Thyroid gland (tissue), 4 donors: ENCODE results near the gene VSIG10. TPM values are rescaled to one million over a fixed set of nuclear protein-coding genes. Genes with fewer than 3 reads are reported as not detected.
"Not testable (repeated sequence)": the region's sequence is repeated elsewhere in the genome, so short reads cannot be mapped to it uniquely, and the experiment has no call there.

Experiments used
- DNase-seq, 2 donors: peaks; one replicate each; pipeline ENCODE4 v3.0.0-alpha.2; 2019
- H3K27ac ChIP-seq, 3 donors: fragments of 200-600 bp; sonication (generic); 1 replicate in 2 of 3; 2 replicates in 1 of 3; pipeline ENCODE4 v1.5.1; 2016 to 2019; ENCODE audit warnings: mild to moderate bottlenecking in 1 of 3, moderate library complexity in 1 of 3
- H3K27me3 ChIP-seq: fragments of 200-600 bp; sonication (generic); one replicate; pipeline ENCODE4 v1.5.1; 2019
- H3K36me3 ChIP-seq, 2 donors: fragments of 200-600 bp; sonication (generic); one replicate each; pipeline ENCODE4 v1.5.1; 2016 to 2019
- H3K4me1 ChIP-seq, 2 donors: fragments of 200-600 bp; sonication (generic); one replicate each; pipeline ENCODE4 v1.5.1; 2017 to 2019
- H3K4me3 ChIP-seq, 3 donors: fragments of 200-600 bp; sonication (generic); replicated peaks in 1 of 3; 1 replicate in 2 of 3; 2 replicates in 1 of 3; pipeline ENCODE4 v1.5.1; 2016; ENCODE audit warnings: mild to moderate bottlenecking in 1 of 3
- H3K9me3 ChIP-seq: fragments of 200-600 bp; sonication (generic); one replicate; pipeline ENCODE4 v1.5.1; 2017
- POLR2A ChIP-seq, 2 donors: fragments of 450-650 bp; IDR thresholded peaks; one replicate each; pipeline ENCODE4 v1.6.1; 2017; ENCODE audit warnings: antibody characterized with exemption in 2 of 2, mild to moderate bottlenecking in 2 of 2, moderate library complexity in 1 of 2
- WGBS, 2 donors: methylation state at CpG; one replicate each; pipeline ENCODE4 v1.1.5; 2017; 5-methylcytosine and 5-hydroxymethylcytosine counted together
- intact Hi-C: fragments of 100-400 bp; cut with DNase I; formaldehyde crosslinking; loops from one replicate; pipeline ENCODE4 v1.15.1; 2023
- total RNA-seq, 4 donors: library from RNA; depleted of rRNA; stranded (reverse); fragments of >200 nt; gene quantifications; one replicate each; pipeline ENCODE4 v1.2.3, GENCODE V29; 2016
- TF ChIP-seq, protein P1 (sequence below), 6 experiments: fragments of 200-600 bp in 3 of 6; fragments of 450-650 bp in 3 of 6; sonication (generic) in 3 of 6; IDR thresholded peaks; one replicate each; pipeline ENCODE4 v1.5.1; 2016 to 2019; ENCODE audit warnings: antibody characterized with exemption in 6 of 6, mild to moderate bottlenecking in 2 of 6, inconsistent platforms in 1 of 6, moderate library complexity in 1 of 6

Gene VSIG10
- total RNA-seq, 4 donors from 2014 or later, result 62.0 to 93.7 (median 76.6) TPM

- Histone ChIP-seq H3K36me3 (peaks cover 9 to 14% of the 10 kb centered on the region in 2 donors), H3K4me3 (no peak overlapping the region), H3K9me3 (no peaks in the 10 kb centered on the region), H3K27me3 (no peaks in the 10 kb centered on the region), H3K27ac (no peak overlapping the region), H3K4me1 (no peaks in the 10 kb centered on the region)
- DNase-seq, result no peak
- intact Hi-C loops, result no loop called here
- 89 to 94% methylated on average over 3 of the region's 3 CpGs for WGBS, 2 donors
- TF ChIP-seq, protein P1, sequence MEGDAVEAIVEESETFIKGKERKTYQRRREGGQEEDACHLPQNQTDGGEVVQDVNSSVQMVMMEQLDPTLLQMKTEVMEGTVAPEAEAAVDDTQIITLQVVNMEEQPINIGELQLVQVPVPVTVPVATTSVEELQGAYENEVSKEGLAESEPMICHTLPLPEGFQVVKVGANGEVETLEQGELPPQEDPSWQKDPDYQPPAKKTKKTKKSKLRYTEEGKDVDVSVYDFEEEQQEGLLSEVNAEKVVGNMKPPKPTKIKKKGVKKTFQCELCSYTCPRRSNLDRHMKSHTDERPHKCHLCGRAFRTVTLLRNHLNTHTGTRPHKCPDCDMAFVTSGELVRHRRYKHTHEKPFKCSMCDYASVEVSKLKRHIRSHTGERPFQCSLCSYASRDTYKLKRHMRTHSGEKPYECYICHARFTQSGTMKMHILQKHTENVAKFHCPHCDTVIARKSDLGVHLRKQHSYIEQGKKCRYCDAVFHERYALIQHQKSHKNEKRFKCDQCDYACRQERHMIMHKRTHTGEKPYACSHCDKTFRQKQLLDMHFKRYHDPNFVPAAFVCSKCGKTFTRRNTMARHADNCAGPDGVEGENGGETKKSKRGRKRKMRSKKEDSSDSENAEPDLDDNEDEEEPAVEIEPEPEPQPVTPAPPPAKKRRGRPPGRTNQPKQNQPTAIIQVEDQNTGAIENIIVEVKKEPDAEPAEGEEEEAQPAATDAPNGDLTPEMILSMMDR (IDR thresholded peaks at IDR 0.05), result no peak
- no peak for TF ChIP-seq POLR2A (IDR thresholded peaks at IDR 0.05)
Measured at GRCh38 chr12:118094039-118094438, 9.8 kb downstream of the VSIG10 start.

DNA sequence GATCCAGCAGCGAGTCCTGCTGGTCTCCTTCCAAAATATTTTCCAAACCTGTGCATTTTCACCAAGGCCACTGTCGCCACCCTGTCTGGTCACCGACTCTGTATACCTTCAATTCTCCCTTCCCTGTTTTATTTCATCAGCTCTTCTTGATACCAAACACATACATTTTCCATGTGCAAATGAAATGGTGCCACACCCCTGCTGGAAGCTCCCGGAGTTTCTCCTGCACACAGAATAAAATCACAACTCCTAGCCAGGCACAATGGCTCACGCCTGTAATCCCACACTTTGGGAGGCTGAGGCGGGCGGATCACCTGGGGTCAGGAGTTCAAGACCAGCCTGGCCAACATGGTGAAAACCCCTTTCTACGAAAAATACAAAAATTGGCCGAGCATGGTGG, 14.0 kb downstream of the VSIG10 start:
- Histone ChIP-seq H3K9me3 (no peaks in the 10 kb centered on the region), H3K4me3 (no peak overlapping the region), H3K27ac (no peak overlapping the region), H3K27me3 (no peaks in the 10 kb centered on the region), H3K36me3 (peaks cover 7 to 11% of the 10 kb centered on the region in 2 donors), H3K4me1 (no peaks in the 10 kb centered on the region)
- no peak for TF ChIP-seq POLR2A (IDR thresholded peaks at IDR 0.05)
- TF ChIP-seq, protein P1 (IDR thresholded peaks at IDR 0.05), result no peak
- intact Hi-C loops, result no loop called here
- WGBS, 2 donors, result 95% methylated on average over 9 of the region's 9 CpGs
- no peak for DNase-seq

- H3K9me3 ChIP-seq, result no peaks in the 10 kb centered on the region
- intact Hi-C loops, result no loop called here
- no peak for DNase-seq
- H3K27me3 ChIP-seq, result no peaks in the 10 kb centered on the region
- H3K27ac ChIP-seq, result no peak overlapping the region
- TF ChIP-seq POLR2A (IDR thresholded peaks at IDR 0.05), result no peak
- TF ChIP-seq, protein P1 (IDR thresholded peaks at IDR 0.05), result no peak
- no peak overlapping the region for H3K4me3 ChIP-seq
- H3K4me1 ChIP-seq, result no peaks in the 10 kb centered on the region
- peaks cover 20 to 28% of the 10 kb centered on the region in 2 donors for H3K36me3 ChIP-seq
- WGBS, 2 donors, result 94% methylated on average over 9 of the region's 9 CpGs
Measured at GRCh38 chr12:118082161-118082560, 21.6 kb downstream of the VSIG10 start.

GRCh38 chr12:118081521-118081920, 22.3 kb downstream of the VSIG10 start:
- H3K4me1 ChIP-seq, H3K9me3 ChIP-seq, DNase-seq, H3K4me3 ChIP-seq, H3K27me3 ChIP-seq, intact Hi-C loops, H3K27ac ChIP-seq: not testable (repeated sequence)
- 97% methylated on average over 9 of the region's 9 CpGs for WGBS, 2 donors
- peaks cover 20 to 29% of the 10 kb centered on the region in 2 donors for H3K36me3 ChIP-seq

DNA sequence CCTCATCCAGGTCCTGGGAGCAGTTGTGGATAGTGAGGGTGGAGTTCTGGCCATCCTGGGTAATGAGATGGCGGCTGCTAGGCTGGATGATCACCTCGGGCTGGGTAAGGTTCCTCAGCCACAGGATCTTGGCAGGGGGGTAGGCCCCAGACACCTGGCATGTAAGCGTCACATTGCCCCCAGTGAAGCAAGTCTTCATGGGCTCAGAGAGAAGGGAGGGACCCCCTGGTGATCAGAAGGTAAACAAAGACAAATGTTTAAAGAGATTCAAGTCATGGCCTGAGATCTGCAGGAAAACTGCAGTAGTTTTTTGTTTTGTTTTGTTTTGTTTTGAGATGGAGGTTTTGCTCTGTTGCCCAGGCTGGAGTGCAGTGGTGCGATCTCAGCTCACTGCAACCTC, 30.0 kb downstream of the VSIG10 start:
- WGBS, 2 donors, result 79 to 90% methylated on average over 4 of the region's 4 CpGs
- no peak for TF ChIP-seq POLR2A (IDR thresholded peaks at IDR 0.05)
- TF ChIP-seq, protein P1 (IDR thresholded peaks at IDR 0.05), result no peak
- intact Hi-C loops, result no loop called here

GRCh38 chr12:118070650-118071049, 33.2 kb downstream of the VSIG10 start:
- no peak for DNase-seq
- Histone ChIP-seq H3K9me3 (no peaks in the 10 kb centered on the region), H3K27ac (no peak overlapping the region), H3K27me3 (no peaks in the 10 kb centered on the region), H3K4me1 (no peaks in the 10 kb centered on the region), H3K4me3 (no peak overlapping the region), H3K36me3 (peaks cover 0 to 4% of the 10 kb centered on the region in 2 donors)
- intact Hi-C loops, result no loop called here
- WGBS, 2 donors, result 93 to 94% methylated on average over 3 of the region's 3 CpGs
- TF ChIP-seq POLR2A (IDR thresholded peaks at IDR 0.05), result no peak
- TF ChIP-seq, protein P1 (IDR thresholded peaks at IDR 0.05), result no peak

More for the DNA sequence above, 30.0 kb downstream of the VSIG10 start:
- no peaks in the 10 kb centered on the region for H3K9me3 ChIP-seq
- no peak for DNase-seq
- H3K36me3 ChIP-seq, result peaks cover 4 to 15% of the 10 kb centered on the region in 2 donors
- no peaks in the 10 kb centered on the region for H3K4me1 ChIP-seq
- no peak overlapping the region for H3K4me3 ChIP-seq
- no peak overlapping the region for H3K27ac ChIP-seq
- no peaks in the 10 kb centered on the region for H3K27me3 ChIP-seq
